ENCODE results near the gene TMSB10. TPM values are rescaled to one million over a fixed set of nuclear protein-coding genes. Genes with fewer than 3 reads are reported as not detected.
"Not testable (repeated sequence)": the region's sequence is repeated elsewhere in the genome, so short reads cannot be mapped to it uniquely, and the experiment has no call there.

The TMSB10 gene
- total RNA-seq: 5,126 TPM

DNA sequence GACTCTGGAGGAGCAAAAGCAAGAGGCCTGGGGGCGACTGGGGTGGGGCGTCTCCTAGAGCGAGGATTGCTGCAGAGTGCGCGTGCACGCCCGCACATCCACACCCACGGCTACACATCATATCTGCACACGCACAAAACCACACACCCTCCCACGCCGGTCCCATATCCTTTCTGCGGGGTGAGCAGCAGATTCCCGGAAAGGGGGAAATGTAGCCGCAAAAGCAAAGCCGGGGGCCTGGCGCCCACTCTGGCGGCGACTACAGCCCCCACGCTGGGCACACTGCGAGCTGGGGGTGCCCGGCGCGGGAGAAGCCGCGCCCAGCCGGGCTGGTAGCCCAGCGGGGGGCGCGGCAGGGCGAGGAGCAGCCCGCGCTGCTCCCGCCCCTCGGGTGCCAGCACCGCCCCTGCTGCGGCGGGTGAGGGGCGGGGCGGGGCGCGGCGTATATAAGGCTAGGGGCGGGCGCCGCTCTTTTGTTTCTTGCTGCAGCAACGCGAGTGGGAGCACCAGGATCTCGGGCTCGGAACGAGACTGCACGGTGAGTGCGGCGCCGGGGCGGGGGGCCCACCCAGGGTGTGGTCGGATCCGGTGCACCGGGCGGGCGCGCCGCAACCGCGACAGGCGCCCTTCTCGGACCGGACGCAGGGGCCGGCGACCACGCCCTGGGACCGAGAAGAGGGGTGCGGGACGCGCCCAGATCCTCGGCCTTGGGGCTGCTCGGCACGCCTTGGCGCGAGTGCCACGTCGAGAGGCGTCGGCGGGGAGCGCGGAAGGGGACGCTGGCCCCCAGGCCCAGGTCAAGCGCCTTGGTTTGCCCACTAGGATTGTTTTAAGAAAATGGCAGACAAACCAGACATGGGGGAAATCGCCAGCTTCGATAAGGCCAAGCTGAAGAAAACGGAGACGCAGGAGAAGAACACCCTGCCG lies at the start of gene TMSB10:
Gene TMSB10 (plus strand): TSS at position 476 of the 927 bp plus-strand sequence.
- FAIRE-seq (no peak), DNase-seq (ENCODE audit: low spot score in 2 of 2) (peak; percentile 88 to 92)

- no peak for FAIRE-seq
Measured at GRCh38 chr2:84855731-84856130, 49.7 kb upstream of the TMSB10 start.

GRCh38 chr2:84856787-84857186 lies 48.7 kb upstream of the TMSB10 start:
- FAIRE-seq (no peak), DNase-seq (ENCODE audit: low spot score in 2 of 2) (no peak)

More at GRCh38 chr2:84855731-84856130, 49.7 kb upstream of the TMSB10 start:
- DNase-seq (ENCODE audit: low spot score in 2 of 2): no peak

DNA sequence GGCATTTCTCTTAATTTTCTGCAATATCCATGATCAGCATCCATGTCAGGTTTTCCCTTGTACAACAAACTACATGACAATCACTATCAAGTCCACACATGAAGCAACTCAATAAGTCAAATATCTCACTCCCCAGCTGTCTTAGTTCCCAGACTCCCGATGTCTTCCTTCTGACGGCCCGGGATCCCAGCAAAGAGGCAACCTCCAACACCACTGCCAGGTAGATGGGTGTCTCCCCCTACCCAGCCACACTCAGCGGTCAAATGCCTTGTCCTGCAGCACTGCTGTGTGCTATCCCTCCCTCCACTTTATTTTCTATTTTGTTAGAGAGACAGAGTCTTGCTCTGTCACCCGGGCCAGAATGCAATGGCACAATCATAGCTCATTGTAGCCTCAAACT lies 47.9 kb upstream of the TMSB10 start:
- no peak for DNase-seq (ENCODE audit: low spot score in 2 of 2)
- FAIRE-seq: no peak

DNA sequence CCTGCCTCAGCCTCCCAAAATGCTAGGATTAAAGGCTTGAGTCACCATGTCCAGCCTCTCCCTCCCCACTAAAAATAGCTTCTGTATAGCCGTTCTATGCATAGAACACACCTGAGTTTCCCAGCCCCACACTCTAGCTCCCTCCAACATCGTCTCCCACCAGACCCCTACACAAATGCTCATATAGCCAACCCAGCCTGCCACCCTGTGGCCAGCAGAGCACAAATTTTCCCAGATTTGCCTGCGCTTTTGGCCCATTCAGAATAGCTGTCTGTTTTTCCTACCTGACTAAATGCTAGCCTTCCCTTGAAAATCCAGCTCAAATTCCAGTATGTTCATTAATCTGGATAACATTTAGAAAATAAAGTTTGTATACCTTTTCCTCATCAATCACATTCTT lies 47.3 kb upstream of the TMSB10 start:
- DNase-seq (ENCODE audit: low spot score in 2 of 2) (no peak), FAIRE-seq (no peak)

- FAIRE-seq (no peak), DNase-seq (ENCODE audit: low spot score in 2 of 2) (no peak)
Measured at GRCh38 chr2:84858937-84859336, 46.5 kb upstream of the TMSB10 start.

- no peak for FAIRE-seq
- DNase-seq (ENCODE audit: low spot score in 2 of 2): no peak
Measured at GRCh38 chr2:84861539-84861938, 43.9 kb upstream of the TMSB10 start.

DNA sequence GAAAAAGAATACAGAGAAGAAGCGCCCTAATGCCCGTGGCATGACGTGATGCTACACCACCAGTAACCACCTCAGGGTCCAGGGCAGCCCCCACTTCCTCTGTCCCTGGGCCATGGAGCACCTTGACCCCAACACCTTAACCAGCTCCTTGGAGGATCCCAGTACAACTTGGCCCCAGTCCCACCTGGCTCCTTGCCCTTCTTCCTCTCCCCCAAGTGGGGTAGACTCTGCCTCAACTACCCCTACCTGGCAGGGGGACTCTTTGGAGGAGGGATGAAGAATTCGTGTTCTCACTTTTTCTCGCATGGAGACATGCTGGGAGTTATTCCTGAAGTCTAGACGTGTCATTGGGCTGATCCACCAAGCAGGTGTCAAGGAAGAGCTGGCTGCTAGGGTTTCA lies 43.5 kb upstream of the TMSB10 start:
- DNase-seq (ENCODE audit: low spot score in 2 of 2) (no peak), FAIRE-seq (no peak)

DNA sequence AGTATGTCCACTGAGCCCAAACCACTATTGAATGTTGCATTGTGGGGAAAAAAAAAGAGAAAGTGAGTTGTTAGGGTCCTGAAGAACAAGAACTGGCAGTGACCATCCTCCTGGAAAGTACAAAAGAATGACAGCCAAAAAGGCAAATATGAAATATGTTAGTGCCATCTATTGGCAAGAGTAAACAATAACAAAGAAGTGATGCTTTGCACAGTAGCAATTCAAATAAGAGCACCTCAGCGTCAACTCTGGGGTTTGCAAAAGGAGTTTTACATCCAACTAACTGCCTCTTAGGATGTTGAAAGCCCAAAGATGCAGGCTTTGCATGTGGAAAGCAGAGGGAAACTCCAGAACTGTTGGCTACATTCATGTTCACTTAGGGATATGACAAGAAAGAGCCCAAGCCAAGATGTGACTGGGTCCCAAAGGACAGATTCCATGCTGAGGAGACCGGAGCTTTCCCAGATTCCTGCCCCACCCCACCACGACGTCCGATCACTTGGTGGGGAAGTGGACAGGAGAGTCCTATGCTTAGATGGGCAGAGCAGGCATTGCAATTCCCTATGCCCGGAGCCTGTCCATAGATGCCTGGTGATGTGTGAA lies 40.2 kb upstream of the TMSB10 start:
- no peak for FAIRE-seq
- DNase-seq (ENCODE audit: low spot score in 2 of 2): peak in 1 of 2 donors; percentile 40

DNA sequence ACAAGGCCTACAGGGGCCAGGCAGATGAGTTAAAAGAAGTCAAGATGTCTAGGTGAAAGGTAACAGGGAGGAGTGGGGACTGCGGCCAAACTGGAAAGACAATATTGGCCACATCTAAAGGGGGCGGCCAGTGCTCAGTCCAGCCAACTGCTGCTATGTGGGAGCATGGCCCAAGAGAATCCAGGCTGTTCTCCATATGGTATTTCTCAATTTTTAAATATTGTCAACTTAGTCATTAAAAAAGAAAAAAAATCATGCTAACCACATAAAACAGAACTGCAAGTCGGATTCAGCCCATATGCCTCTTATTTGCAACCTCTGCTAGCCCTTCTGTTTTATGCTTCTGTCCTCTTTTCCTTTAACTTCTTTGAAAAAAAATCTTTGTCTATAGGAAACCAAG lies 39.3 kb upstream of the TMSB10 start:
- DNase-seq (ENCODE audit: low spot score in 2 of 2) (no peak), FAIRE-seq (no peak)

DNA sequence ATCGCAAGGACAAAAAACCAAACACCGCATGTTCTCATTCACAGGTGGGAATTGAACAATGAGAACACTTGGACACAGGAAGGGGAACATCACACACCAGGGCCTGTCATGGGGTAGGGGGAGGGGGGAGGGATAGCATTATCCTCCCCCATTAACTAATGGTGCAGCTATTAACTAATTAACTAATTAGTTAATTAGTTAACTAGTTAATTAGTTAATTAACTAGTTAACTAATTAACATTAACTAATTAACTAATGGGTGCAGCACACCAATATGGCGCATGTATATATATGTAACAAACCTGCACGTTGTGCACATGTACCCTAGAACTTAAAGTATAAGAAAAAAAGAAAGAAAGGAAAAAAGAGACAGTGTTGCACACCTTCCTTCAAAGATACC lies 37.1 kb upstream of the TMSB10 start:
- DNase-seq (ENCODE audit: low spot score in 2 of 2); FAIRE-seq: not testable (repeated sequence)

DNA sequence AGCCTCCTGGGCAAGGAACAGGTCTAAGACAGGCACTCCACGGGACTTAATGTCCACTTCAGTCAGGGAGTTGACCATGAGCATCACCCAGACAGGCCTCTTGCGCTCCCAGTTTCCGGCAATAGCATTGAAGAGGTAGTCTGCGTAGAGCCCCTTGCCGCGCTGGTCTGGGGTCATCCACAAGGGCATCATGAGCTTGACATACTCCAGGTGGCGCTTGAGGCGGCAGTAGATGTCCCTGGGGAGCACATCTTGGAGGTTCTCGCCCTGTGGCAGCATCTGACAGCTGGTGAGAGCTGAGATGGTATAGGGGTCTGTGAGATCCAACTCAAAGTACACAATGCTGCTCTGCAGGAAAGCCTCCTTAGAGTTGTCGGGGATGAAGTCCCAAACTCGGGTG lies 35.1 kb upstream of the TMSB10 start:
- FAIRE-seq: no peak
- no peak for DNase-seq (ENCODE audit: low spot score in 2 of 2)

- not testable (repeated sequence) for FAIRE-seq; DNase-seq (ENCODE audit: low spot score in 2 of 2)
Measured at GRCh38 chr2:84872691-84873090, 32.8 kb upstream of the TMSB10 start.

DNA sequence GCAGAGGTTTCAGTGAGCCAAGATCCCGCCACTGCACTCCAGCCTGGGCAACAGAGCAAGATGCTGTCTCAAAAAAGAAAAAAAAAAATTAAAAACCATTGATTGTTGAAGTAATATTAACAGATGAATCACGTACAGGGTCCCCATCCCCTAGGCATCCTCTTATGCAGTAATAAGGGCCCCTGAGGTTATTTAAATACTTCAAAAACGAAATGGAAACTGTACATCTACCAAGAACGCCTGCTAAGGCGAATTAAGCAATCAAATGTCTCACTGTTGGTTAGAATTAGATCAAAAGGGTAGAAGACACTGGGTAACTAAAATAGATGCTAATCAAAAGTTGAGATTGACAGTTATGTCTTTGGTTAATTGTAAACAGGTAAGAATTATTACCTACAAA lies 32.1 kb upstream of the TMSB10 start:
- FAIRE-seq (no peak), DNase-seq (ENCODE audit: low spot score in 2 of 2) (no peak)

DNA sequence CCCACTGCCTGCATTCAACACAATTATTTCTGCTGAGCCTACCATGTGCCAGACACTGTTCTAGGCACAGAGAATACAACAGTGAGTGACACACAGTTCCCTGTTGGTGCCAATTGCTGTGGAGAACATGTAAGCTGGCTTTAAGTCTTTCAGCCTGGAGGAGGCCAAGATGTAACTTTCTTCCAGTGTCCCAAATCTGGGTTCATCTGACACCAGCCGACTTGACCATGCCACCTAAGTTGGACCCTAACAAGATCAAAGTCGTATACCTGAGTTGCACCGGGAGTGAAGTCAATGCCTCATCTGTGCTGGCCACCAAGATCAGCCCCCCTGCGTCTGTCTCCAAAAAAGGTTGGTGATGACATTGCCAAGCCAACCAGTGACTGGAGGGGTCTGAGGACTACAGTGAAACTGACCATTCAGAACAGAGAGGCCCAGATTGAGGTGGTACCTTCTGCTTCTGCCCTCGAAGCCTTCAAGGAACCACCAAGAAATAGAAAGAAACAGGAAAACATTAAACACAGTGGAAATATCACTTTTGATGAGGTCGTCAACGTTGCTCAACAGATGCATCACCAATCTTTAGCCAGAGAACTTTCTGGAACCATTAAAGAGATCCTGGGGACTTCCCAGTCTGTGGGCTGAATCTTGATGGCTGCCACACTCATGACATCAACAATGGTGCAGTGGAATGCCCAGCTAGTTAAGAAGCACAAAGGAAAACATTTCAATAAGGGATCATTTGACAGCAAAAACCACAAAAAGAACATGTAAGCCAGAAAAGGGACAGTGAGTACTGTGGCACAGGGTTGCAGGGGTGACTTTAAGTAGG lies 30.9 kb upstream of the TMSB10 start:
- no peak for DNase-seq (ENCODE audit: low spot score in 2 of 2)
- no peak for FAIRE-seq

GRCh38 chr2:84875213-84875560 lies 30.3 kb upstream of the TMSB10 start:
- no peak for FAIRE-seq

DNA sequence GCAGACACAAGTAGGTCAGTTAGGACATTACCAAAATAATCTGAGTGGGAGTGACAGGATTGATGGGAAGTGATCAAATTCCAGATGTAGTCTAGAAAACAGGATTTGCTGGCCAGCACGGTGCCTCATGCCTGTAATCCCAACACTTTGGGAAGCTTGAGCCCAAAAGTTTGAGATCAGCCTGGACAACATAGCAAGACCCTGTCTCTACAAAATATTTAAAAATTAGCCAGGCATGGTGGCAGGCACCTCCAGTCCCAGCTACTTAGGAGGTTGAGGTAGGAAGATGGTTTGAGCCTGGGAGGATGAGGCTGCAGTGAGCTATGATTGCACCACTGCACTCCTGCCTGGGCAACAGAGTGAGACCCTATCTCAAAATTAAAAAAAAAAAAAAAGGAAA lies 29.8 kb upstream of the TMSB10 start:
- DNase-seq (ENCODE audit: low spot score in 2 of 2); FAIRE-seq: not testable (repeated sequence)

More at GRCh38 chr2:84875213-84875560, 30.3 kb upstream of the TMSB10 start:
- DNase-seq (ENCODE audit: low spot score in 2 of 2): no peak

DNA sequence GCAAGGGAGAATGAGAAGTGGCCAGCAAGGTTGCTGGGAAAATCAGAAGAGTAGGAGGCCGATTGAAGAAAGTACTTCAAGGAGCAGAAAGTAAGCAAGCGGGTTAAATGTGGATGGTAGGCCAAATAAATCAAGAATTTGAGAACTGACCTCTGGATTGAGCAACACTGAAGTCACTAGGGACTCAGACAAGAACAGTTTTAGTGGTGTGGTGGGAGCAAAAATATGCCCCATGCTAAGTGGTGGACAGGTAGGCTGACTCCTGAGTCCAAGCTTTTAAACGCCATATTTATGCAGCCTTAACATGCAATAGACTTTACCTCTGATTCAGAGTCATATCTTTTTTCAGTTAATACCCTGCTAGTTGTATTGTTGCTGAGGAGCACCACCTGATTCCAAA lies 29.1 kb upstream of the TMSB10 start:
- DNase-seq (ENCODE audit: low spot score in 2 of 2) (no peak), FAIRE-seq (no peak)

DNA sequence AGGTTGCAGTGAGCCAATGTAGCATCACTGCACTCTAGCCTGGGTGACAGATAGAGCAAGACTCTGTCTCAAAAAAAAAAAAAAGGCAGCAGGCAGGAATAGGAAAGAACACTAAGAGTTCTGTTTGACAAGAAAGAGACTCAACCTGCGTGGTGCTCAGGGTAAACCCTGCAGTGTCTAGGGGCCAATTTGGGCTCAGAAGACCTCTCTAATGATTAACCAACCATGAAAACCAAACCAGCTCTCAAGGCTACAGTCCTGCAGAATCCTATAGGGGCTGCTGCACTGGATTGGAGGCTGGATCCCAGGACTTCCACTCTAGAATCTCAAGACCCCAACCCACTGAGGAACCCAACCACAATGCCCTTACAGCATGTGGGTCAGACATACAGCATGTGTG lies 27.0 kb upstream of the TMSB10 start:
- DNase-seq (ENCODE audit: low spot score in 2 of 2) (no peak), FAIRE-seq (no peak)

DNA sequence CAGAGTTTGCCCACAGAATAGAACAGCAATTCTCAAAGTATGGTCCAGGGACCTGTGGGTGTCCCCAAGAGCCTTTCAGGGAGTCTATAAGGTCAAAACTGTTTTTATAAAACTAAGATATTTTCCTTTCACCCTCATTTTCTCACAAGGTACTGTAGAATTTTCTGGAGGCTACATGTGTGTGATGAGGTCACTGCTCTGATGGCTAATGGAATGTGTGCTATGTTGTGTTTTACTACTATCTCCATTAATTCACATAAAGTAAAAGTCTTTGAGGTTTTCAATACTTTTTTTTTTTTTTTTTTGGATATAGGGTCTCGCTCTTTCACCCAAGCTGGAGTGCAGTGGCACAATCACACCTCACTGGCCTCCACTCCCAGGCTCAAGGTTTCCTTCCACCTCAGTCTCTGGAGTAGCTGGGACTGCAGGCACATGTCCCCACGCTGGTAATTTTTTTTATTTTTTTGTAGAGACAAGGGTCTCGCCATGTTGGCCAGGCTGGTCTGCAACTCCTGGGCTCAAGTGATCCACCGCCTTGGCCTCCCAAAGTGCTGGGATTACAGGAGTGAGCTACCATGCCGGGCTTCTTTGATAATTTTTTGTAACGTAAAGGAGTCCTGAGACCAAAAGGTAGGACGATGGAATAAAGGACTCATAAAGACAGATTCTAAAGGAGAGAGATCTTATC lies 26.4 kb upstream of the TMSB10 start:
- FAIRE-seq (no peak), DNase-seq (ENCODE audit: low spot score in 2 of 2) (no peak)
